Lower leg skin (tissue), 3 donors: ENCODE data around the gene SNX5.

Experiments used
- POLR2A ChIP-seq, 2 donors: fragments of 450-650 bp; IDR thresholded peaks; one replicate each; pipeline ENCODE4 v1.6.1; 2016 to 2017; ENCODE audit warnings: antibody characterized with exemption in 2 of 2, mild to moderate bottlenecking in 1 of 2, moderate library complexity in 1 of 2
- TF ChIP-seq, protein P1 (sequence below), 3 donors: fragments of 450-650 bp; IDR thresholded peaks; one replicate each; pipeline ENCODE4 v1.5.1; 2016; ENCODE audit warnings: antibody characterized with exemption in 3 of 3, mild to moderate bottlenecking in 3 of 3, moderate library complexity in 2 of 3

- TF ChIP-seq POLR2A (IDR thresholded peaks at IDR 0.05) = no peak
- TF ChIP-seq, protein P1, sequence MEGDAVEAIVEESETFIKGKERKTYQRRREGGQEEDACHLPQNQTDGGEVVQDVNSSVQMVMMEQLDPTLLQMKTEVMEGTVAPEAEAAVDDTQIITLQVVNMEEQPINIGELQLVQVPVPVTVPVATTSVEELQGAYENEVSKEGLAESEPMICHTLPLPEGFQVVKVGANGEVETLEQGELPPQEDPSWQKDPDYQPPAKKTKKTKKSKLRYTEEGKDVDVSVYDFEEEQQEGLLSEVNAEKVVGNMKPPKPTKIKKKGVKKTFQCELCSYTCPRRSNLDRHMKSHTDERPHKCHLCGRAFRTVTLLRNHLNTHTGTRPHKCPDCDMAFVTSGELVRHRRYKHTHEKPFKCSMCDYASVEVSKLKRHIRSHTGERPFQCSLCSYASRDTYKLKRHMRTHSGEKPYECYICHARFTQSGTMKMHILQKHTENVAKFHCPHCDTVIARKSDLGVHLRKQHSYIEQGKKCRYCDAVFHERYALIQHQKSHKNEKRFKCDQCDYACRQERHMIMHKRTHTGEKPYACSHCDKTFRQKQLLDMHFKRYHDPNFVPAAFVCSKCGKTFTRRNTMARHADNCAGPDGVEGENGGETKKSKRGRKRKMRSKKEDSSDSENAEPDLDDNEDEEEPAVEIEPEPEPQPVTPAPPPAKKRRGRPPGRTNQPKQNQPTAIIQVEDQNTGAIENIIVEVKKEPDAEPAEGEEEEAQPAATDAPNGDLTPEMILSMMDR (IDR thresholded peaks at IDR 0.05) = no peak
Observed at GRCh38 chr20:17950670-17951069, 17.9 kb downstream of the SNX5 start.
